ENCODE data around the gene CCDC57.
A peak's percentile ranks its signal among the peaks of the same experiment; 100 is the strongest.

The CCDC57 gene

GRCh38 chr17:82105882-82106687 is 106.6 kb downstream of the CCDC57 start:
- DNase-seq (ENCODE audit: low spot score): peak; percentile 87

GRCh38 chr17:82105417-82105881 is 107.2 kb downstream of the CCDC57 start:
- no peak for DNase-seq (ENCODE audit: low spot score)

GRCh38 chr17:82104797-82105416 is 107.7 kb downstream of the CCDC57 start:
- DNase-seq (ENCODE audit: low spot score): no peak

DNA sequence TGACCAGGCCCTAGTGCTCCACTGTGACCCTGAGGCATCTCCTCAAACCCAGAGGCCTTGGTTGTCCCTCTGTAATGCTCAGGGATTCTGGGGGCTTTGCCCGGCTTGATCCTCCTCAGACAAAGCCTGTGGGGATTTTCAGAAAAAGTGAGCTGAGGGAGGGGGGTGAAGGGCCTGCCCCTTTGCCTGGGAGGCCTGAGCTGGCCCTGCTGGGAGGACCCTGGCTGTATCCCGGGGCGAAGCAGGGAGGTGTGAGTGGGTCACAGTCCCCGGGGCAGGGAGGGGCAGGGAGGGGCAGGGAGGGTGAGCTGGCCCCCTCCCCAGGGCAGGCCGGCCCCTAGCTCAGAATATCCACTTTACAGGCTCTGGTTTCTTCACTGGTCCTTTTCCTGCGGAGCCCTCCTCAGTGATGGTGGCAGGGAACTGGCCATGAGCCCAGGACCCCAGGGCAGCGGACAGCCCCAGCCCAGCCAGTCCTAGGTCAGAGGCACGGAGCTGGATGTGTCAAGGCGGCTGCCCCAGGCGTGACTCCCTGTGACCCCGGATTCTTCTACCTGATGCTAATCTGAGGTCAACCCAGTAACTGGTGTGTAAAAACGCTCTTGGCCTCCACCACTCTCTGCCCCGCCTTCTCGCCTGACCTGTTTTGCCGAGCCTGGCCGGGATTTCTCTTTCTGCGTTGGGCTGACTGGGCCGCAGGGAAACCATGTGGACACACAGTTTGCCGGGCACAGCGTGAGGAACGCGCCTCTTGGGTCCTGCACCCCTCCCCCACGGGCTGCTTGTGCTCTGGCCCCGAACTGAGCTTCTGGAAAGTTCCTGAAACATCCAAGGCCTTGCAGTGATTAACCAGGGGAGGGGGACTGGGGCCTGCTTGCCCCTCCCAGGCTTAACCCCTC is 108.8 kb downstream of the CCDC57 start:
- DNase-seq (ENCODE audit: low spot score): peak; percentile 91

DNA sequence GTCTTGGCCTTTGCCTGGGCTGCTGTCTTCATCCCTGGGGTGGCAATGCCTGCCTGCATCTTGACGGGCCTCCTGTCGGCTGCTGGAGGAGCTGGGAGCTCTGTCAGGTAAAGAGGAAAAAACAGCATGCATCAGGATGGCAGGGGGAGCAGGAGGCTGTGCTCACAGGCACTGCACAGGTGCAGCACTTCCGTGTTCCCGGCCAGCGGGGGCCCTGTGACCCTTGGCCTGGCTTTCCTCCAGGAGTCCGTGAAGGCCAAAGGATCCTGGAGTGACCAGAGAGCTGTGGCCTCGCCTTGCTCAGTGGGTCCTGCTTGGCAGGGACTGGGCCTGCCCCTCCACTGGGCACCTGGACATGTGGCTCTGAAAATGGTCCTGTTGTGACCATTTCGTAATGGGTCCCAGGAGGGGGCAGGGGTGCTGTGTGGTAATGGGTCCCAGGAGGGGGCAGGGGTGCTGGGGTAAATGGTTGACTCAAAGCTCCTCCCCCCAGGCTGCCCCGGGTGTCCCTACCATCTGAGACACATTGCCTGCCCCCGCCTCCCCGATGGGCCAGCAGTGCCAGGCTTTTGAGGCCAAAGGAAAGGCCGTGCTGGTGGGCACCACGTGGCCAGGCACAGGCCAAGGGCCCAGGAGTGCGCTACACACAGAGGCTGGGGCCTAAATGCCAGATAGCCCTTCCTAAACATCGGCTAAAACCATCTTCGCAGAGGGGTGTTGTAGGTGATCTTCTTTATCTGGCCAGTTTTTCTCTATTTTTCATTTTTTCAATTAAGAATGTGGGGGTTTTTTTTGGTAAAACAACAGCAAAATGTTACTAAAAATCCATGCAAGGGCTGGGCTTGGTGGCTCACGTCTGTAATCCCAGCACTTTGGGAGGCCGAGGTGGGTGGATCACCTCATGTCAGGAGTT is 110.6 kb downstream of the CCDC57 start:
- no peak for DNase-seq (ENCODE audit: low spot score)

- no peak for DNase-seq (ENCODE audit: low spot score)
Measured at GRCh38 chr17:82101301-82101715, 111.3 kb downstream of the CCDC57 start.

DNA sequence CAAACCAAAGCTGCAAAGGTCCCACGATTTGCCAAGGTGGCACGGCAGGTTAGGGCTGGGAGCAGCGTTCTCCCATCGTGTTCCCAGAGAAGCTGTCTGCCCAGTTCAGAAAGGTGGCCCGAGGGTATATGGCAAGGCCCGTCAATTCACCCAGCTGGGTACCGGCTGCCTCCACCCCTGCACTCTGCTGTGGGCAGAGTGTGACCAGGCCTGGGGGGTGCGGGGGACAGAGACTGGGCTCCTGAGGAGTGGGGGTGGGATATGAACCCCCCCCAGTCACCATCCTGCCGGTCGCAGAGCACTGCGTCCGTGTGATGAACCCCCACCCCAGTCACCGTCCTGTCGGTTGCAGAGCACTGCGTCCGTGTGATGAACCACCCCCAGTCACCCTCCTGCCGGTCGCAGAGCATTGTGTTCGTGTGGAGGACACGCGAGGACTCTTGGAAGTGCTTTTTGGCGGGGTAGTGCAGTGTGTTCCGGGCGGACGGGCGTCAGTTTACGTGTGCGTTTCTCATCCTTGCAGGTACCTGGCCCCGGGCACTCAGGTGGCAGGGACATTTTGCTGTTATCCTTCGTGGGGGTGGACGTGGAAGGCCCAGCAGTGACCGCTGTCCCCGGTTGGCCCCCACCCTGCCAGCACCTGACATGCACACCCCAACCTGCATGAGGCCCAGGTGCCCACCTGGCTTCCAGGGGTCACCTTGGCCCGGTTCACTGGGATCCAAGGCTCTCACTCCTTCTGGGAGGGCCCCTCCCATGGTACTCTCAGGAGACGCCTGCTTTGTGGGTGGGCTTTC is 111.9 kb downstream of the CCDC57 start:
- DNase-seq (ENCODE audit: low spot score): no peak

GRCh38 chr17:82098939-82099763 is 113.5 kb downstream of the CCDC57 start:
- DNase-seq (ENCODE audit: low spot score): no peak

GRCh38 chr17:82098169-82098938 is 114.3 kb downstream of the CCDC57 start, which contains the start of gene FASN:
FASN (minus strand) TSS chr17:82098236; CDS start chr17:82096445, 1,791 bp downstream.
- DNase-seq (ENCODE audit: low spot score): peak; percentile 99

- no peak for DNase-seq (ENCODE audit: low spot score)
Measured at GRCh38 chr17:82097919-82098168, 114.8 kb downstream of the CCDC57 start.

DNA sequence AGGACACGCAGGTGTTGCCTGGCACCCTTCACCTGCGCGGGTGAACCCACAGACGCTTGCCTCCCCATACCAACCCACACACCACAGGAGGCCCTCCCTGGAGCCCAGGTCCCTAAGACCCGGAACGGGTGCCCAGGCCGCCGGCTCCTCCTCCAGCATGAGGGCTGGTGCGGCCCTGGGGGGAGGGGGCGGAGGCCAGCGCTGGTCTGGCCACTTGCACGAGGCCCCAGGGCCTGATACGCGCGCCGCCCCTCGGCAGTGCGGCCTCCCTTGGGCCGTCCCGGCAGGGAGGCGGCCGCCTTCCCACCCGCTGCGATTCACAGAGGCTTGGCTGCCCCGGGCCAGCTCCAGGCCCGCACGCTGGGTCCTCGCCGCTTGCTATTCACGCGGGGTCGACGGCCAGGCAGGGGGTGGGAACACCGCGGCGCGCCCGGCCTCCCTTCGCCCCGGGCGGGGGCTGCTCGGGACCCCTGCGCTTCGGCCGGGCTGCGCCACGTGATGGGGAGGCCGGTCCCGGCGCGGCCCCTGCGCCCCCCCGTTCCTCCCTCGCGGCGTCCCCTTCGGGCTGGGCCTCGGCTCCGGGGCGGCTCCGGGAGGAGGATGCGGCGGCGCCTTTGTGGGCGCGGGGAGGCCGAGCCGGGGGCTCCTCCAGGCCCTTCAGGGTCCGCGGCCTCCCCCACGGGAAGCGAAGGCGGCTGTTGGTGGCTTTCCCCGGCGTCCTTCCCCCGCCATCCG is 115.3 kb downstream of the CCDC57 start:
- peak; percentile 81 for DNase-seq (ENCODE audit: low spot score)

GRCh38 chr17:82096709-82097183 is 115.9 kb downstream of the CCDC57 start:
- no peak for DNase-seq (ENCODE audit: low spot score)

- DNase-seq (ENCODE audit: low spot score): no peak
Measured at GRCh38 chr17:82095777-82096708, 116.6 kb downstream of the CCDC57 start.

- no peak for DNase-seq (ENCODE audit: low spot score)
Measured at GRCh38 chr17:82094931-82095776, 117.5 kb downstream of the CCDC57 start.

GRCh38 chr17:82092995-82093751 is 119.5 kb downstream of the CCDC57 start:
- no peak for DNase-seq (ENCODE audit: low spot score)

All from ecto neural progenitor cell (in vitro differentiated cells).